ENCODE results near the gene COL4A4. TPM values are rescaled to one million over a fixed set of nuclear protein-coding genes. Genes with fewer than 3 reads are reported as not detected.

The COL4A4 gene
- total RNA-seq, 1 donor, result 0.21 TPM

DNA sequence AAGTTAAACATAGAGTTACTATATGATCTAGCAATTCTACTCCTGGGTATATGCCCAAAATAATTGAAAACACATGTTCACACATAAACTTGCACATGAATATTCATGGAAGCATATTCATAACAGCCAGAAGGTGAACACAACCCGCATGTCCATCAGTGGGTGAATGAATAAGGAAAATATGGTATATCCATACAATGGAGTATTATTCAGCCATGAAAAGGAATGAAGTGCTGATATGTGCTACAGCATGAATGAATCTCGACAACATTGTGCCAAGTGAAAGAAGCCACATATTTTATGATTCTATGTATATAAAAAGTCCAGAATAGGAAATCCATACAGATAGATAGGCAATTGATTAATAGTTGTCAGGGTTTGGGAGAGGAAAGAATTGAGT, 15.9 kb downstream of the COL4A4 start:
- H3K9me3 ChIP-seq (ENCODE audit: low read depth, low read length), result peaks cover 5% of the 10 kb centered on the region
- no peaks in the 10 kb centered on the region for H3K27me3 ChIP-seq (ENCODE audit: insufficient read depth, low read length)

DNA sequence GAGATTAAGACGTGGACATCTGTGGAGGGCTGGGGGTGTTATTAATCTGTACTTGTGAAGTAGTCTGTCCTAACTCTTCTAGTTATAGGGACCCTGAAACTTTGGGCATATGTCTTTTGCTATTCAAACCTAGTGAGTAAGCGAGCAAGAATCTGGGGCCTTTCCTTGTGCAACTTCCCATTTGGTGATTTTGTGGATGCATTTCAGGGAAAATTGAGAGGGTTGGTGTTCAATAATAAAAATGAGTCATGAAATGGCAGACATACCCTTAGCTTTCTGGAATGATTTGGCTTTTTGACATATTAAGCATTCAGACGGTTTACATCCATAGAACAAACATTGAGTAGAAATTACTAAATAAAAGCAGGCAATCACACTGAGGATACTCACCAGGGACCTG, 17.0 kb downstream of the COL4A4 start:
- H3K4me1 ChIP-seq (ENCODE audit: insufficient read depth, low read length), result no peaks in the 10 kb centered on the region
- H3K27me3 ChIP-seq (ENCODE audit: insufficient read depth, low read length), result no peaks in the 10 kb centered on the region
- no peak overlapping the region for H3K4me3 ChIP-seq (ENCODE audit: low read length)
- peaks cover 5% of the 10 kb centered on the region for H3K9me3 ChIP-seq (ENCODE audit: low read depth, low read length)

More for the DNA sequence above, 15.9 kb downstream of the COL4A4 start:
- no peak overlapping the region for H3K4me3 ChIP-seq (ENCODE audit: low read length)
- H3K4me1 ChIP-seq (ENCODE audit: insufficient read depth, low read length), result no peaks in the 10 kb centered on the region

DNA sequence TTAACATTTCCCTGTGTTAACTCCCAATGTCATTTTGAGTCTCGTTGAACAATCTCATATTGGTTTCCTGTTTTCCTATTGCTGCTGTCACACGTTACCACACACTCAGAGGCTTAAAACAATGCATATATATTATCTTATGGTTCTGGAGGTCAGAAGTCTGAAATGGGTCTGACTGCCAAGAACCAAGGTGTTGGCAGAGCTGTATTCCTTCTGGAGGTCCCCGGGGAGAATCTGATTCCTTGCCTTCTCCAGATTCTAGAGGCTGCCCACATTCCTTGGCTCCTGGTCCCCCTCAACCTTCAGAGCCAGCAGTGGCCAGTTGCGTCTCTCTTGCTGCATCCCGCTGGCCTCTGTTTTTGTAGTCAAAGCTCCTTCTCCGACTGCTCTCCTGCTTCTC, 17.5 kb downstream of the COL4A4 start:
- Histone ChIP-seq H3K4me1 (ENCODE audit: insufficient read depth, low read length) (no peaks in the 10 kb centered on the region), H3K9me3 (ENCODE audit: low read depth, low read length) (peaks cover 5% of the 10 kb centered on the region), H3K4me3 (ENCODE audit: low read length) (no peak overlapping the region), H3K27me3 (ENCODE audit: insufficient read depth, low read length) (no peaks in the 10 kb centered on the region)

DNA sequence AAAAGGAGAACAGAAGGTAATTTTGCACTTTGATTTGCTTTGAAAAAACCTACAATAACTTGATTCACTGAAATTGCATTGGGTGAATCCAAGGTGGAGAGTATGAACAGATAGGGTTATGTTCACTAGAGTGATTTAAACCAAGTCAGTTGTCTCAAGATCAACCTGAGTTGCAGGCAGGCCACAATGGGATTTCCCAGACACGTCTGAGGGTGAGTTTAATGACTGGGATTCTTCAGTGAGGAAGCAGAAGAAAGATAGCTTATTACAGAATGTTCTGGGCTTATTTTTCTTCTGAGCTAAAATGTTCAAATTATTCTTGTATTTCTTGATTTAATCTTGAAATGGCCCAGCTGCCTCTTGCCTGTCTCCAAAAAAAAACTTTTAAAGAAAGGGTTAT, 20.1 kb downstream of the COL4A4 start:
- peaks cover 5% of the 10 kb centered on the region for H3K9me3 ChIP-seq (ENCODE audit: low read depth, low read length)
- H3K27me3 ChIP-seq (ENCODE audit: insufficient read depth, low read length), result no peaks in the 10 kb centered on the region
- H3K4me1 ChIP-seq (ENCODE audit: insufficient read depth, low read length), result no peaks in the 10 kb centered on the region
- H3K4me3 ChIP-seq (ENCODE audit: low read length), result no peak overlapping the region

DNA sequence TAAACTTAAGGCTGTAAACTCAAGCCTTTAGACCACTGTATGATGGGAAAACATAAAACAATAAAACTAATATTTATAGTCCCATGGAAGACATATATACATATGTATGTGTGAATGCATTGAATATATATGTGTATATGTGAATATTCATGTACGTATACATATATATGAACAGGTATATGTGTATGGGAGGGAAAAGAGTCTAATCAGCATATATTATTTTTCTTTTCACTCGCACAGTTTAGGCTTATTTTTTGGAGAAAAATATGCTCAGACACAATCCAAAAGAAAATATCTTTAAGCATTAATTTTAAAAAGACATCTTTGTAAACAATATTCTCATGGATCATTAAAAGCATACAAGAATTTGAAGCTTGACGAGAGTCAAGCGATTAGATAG, 22.7 kb downstream of the COL4A4 start:
- Histone ChIP-seq H3K9me3 (ENCODE audit: low read depth, low read length) (no peaks in the 10 kb centered on the region), H3K4me1 (ENCODE audit: insufficient read depth, low read length) (no peaks in the 10 kb centered on the region), H3K4me3 (ENCODE audit: low read length) (no peak overlapping the region), H3K27me3 (ENCODE audit: insufficient read depth, low read length) (peaks cover 1% of the 10 kb centered on the region)

DNA sequence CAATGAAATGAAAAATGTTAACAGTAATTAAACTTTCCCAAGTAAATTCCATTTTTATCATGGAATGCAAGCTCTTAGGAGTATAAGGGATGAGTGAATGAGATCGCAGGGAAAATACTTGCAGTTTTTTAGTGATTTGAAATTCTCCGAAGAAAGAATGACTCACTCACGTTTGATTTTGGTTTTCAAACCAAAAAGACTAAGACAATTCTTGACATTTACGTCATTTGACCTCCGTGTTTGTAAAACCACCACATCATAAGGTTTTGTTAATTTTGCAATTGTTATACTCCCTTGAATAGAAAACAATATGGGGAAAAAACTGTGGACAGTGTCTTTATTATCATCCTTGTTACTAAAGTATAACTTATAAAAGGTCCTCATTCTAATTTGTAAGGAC, 29.4 kb downstream of the COL4A4 start:
- no peaks in the 10 kb centered on the region for H3K9me3 ChIP-seq (ENCODE audit: low read depth, low read length)
- peaks cover 2% of the 10 kb centered on the region for H3K27me3 ChIP-seq (ENCODE audit: insufficient read depth, low read length)
- H3K4me3 ChIP-seq (ENCODE audit: low read length), result no peak overlapping the region
- H3K4me1 ChIP-seq (ENCODE audit: insufficient read depth, low read length), result no peaks in the 10 kb centered on the region

DNA sequence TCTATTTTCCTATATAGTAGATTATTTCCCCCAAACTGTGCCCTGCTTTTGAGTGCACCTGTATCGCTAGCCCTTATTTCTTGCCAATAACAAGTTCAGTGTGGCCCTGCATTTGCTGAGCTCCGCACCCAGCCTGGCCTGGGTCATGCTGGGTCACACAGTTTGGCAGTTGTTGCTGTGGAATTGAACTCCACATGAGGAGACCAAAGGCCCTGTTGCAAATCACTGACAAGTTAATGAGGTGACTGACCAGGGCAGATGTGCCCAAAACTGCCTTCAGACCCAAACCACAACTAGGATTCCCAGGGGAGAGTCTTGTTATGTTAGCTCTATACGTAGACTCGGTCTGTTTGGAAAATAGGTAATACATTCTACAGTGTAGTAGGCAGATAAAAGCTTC, 31.0 kb downstream of the COL4A4 start:
- Histone ChIP-seq H3K4me3 (ENCODE audit: low read length) (no peak overlapping the region), H3K4me1 (ENCODE audit: insufficient read depth, low read length) (no peaks in the 10 kb centered on the region), H3K27me3 (ENCODE audit: insufficient read depth, low read length) (peaks cover 2% of the 10 kb centered on the region), H3K9me3 (ENCODE audit: low read depth, low read length) (no peaks in the 10 kb centered on the region)

DNA sequence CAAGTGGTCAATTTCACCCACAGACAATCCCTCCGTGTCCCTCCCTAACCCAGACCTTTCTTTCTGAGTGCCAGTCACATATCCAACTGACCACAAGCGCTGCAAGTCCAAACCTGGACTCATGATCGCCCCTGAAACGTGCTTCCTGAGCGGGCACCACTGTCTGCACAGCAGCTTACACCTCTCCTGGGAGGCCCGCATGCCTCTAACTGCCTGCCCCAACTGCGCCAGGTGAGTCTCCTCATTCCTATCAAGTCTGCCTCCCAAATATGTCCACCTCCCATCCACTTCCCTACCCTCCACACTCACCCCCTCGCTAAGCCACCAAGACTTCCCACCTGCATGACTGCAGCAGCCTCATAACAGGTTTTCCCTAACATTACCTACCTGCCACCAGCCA, 33.4 kb downstream of the COL4A4 start:
- H3K4me1 ChIP-seq (ENCODE audit: insufficient read depth, low read length), result no peaks in the 10 kb centered on the region
- H3K4me3 ChIP-seq (ENCODE audit: low read length), result no peak overlapping the region
- H3K27me3 ChIP-seq (ENCODE audit: insufficient read depth, low read length), result peaks cover 12% of the 10 kb centered on the region
- no peaks in the 10 kb centered on the region for H3K9me3 ChIP-seq (ENCODE audit: low read depth, low read length)

DNA sequence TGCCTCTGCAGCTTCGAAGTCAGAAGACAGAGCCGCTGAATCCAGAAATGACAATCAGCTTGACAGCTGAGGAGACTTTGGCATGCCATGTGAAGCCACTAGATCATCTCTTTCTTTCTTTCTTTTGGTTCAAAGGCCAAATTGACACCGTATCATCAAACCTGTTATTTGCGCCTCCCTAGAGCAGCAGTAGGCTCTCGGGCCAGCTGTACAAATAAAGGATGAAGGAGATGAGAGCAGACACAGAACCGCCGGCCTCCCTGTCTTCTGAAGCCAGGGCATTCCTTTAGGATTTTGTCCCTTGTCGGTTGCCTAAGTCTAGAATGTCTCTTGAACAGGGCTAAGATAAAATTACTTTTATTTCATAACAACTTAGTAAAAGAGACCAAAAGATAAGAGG, 36.8 kb downstream of the COL4A4 start:
- Histone ChIP-seq H3K27me3 (ENCODE audit: insufficient read depth, low read length) (peaks cover 12% of the 10 kb centered on the region), H3K4me1 (ENCODE audit: insufficient read depth, low read length) (no peaks in the 10 kb centered on the region), H3K9me3 (ENCODE audit: low read depth, low read length) (no peaks in the 10 kb centered on the region), H3K4me3 (ENCODE audit: low read length) (no peak overlapping the region)

DNA sequence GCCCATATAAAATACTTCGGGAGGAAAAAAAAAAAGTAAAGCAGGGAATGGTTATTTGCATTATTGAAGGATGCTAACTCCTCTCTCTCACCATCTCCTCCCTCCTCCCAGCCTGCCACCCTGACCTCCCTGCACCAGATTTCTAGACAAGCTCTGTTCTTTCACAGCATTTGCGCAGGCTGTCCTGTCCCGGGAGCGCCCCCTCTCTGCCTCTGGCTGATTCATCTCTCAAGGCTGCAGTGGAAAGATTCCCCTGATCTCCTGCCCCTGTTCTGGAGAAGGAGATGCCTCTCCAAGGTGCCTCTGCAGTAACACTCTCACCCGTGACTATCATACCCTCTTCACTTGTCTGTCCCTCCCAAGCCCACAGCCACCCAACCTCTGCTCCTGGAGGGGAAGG, 38.5 kb downstream of the COL4A4 start:
- Histone ChIP-seq H3K9me3 (ENCODE audit: low read depth, low read length) (no peaks in the 10 kb centered on the region), H3K4me1 (ENCODE audit: insufficient read depth, low read length) (no peaks in the 10 kb centered on the region), H3K27me3 (ENCODE audit: insufficient read depth, low read length) (peaks cover 12% of the 10 kb centered on the region), H3K4me3 (ENCODE audit: low read length) (no peak overlapping the region)

DNA sequence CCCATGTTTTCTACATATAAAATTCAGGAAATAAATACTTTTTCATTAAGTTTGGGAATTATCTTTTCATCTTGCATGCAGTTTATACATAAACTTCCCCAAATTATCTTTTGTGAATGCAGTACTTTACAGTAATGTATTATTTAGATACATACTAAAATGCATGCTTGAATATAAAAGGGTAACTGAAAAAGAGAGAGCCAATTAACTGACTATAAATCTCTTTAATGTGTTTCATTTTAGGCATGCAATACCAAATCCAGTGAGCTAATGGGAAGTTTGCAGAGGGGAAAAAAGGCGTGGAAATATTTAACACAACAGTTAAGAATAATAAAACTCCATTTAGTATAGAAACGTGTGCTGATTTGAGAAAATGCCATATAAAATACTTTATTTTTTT, 39.2 kb downstream of the COL4A4 start:
- Histone ChIP-seq H3K9me3 (ENCODE audit: low read depth, low read length) (no peaks in the 10 kb centered on the region), H3K4me3 (ENCODE audit: low read length) (no peak overlapping the region), H3K4me1 (ENCODE audit: insufficient read depth, low read length) (no peaks in the 10 kb centered on the region), H3K27me3 (ENCODE audit: insufficient read depth, low read length) (peaks cover 12% of the 10 kb centered on the region)

DNA sequence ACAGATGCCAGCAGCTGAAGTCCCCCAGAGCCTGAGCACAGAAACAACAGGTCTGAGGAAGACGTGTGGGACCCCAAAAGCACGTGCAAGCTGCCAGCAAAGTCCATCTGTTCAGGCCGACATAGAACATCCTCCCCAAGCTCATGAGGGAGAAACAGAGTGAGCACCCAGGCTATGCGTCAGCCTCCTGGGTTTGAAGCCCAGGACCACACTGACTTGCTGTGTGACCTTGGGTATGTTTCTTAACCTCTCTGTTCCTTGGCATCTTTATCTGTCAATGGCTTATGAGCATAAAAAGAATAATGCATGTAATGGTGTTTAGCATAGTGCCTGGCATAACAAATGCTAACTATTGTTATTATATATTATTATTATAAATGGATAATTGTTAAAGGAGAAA, 40.3 kb downstream of the COL4A4 start:
- Histone ChIP-seq H3K4me3 (ENCODE audit: low read length) (no peak overlapping the region), H3K4me1 (ENCODE audit: insufficient read depth, low read length) (no peaks in the 10 kb centered on the region), H3K27me3 (ENCODE audit: insufficient read depth, low read length) (peaks cover 12% of the 10 kb centered on the region), H3K9me3 (ENCODE audit: low read depth, low read length) (no peaks in the 10 kb centered on the region)

DNA sequence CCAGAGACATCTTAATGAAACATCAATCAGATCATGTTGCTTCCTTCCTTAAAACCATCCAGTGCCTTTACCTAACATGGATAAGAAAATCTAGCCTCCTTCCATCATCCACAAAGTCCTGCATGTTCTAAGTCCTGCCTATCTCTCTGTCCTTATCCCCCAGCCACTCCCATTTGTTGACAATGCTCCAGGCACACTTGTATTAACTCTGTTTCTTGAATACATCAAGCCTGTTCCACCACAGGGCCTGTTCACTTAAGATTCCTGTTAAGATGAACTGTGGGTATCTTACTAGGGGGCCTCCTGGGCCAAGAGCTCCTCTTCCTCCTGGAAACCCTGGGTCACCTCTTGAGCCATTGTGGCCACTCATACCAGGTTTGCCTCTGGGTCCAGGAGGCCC, 45.7 kb downstream of the COL4A4 start:
- no peaks in the 10 kb centered on the region for H3K4me1 ChIP-seq (ENCODE audit: insufficient read depth, low read length)
- H3K4me3 ChIP-seq (ENCODE audit: low read length), result no peak overlapping the region
- H3K9me3 ChIP-seq (ENCODE audit: low read depth, low read length), result no peaks in the 10 kb centered on the region
- no peaks in the 10 kb centered on the region for H3K27me3 ChIP-seq (ENCODE audit: insufficient read depth, low read length)

DNA sequence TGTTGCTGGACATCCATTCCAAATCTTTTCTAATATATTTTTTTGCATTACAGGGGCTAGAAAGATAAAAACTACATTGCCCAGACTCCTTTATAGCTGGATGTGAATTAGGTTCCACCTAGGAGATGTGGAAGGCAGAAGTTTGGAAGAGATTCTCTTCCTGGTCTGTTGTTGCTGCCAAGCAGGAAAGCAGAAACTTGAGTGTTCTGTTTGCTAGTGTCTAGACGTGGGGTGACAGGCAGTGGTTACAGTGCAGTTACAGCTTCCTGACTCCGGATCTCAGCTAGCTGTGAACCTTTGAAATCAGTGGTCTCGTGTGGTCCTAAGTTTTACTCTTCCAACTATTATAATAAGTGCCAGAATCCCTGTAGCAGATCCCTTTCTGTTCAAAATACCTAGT, 46.2 kb downstream of the COL4A4 start:
- H3K4me3 ChIP-seq (ENCODE audit: low read length), result no peak overlapping the region
- no peaks in the 10 kb centered on the region for H3K9me3 ChIP-seq (ENCODE audit: low read depth, low read length)
- H3K27me3 ChIP-seq (ENCODE audit: insufficient read depth, low read length), result no peaks in the 10 kb centered on the region
- H3K4me1 ChIP-seq (ENCODE audit: insufficient read depth, low read length), result no peaks in the 10 kb centered on the region

DNA sequence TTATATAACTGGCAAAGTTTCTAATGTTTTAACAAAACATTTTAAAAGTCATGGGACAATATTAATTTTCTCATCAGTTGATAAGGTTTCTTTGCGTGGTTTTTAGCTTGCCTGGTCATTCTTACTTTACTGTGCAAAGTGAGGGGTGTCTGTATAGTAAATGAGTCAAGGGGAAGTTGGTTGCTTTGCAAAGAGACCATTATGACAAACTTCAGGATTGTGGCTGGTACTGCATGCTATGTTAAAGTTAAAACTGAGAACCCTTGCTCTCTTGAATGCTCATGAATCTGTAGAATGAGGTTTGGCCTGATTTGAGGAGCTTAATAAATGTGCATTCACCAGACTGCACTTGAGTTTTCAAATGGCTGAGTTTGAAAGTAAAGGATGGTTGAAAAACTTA, 47.0 kb downstream of the COL4A4 start:
- Histone ChIP-seq H3K9me3 (ENCODE audit: low read depth, low read length) (no peaks in the 10 kb centered on the region), H3K4me1 (ENCODE audit: insufficient read depth, low read length) (no peaks in the 10 kb centered on the region), H3K27me3 (ENCODE audit: insufficient read depth, low read length) (no peaks in the 10 kb centered on the region)

DNA sequence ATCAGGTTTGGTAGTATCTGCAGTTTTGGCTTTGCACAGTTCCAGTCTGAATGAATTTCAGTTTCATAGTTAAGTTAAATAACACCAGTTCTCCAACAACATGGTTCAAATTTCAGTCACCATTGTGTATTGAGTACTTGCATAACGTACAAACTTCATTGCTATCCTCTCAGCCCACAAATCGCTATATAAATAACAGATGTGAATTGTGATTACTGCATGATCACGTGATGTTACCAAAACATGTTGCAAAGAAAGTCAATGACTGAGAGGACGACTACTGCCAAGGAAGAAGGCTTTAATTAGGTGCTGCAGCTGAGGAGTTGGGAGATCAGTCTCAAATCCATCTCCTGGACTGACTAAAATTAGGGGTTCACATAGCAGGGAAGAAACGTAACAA, 48.2 kb downstream of the COL4A4 start:
- H3K27me3 ChIP-seq (ENCODE audit: insufficient read depth, low read length), result no peaks in the 10 kb centered on the region
- no peak overlapping the region for H3K4me3 ChIP-seq (ENCODE audit: low read length)
- H3K4me1 ChIP-seq (ENCODE audit: insufficient read depth, low read length), result no peaks in the 10 kb centered on the region
- H3K9me3 ChIP-seq (ENCODE audit: low read depth, low read length), result no peaks in the 10 kb centered on the region

More for the DNA sequence above, 47.0 kb downstream of the COL4A4 start:
- no peak overlapping the region for H3K4me3 ChIP-seq (ENCODE audit: low read length)

Measured in mononuclear cell (primary cell).